Right lobe of liver (tissue), 6 donors: ENCODE measurements around the gene MRPL33. TPM values are rescaled to one million over a fixed set of nuclear protein-coding genes. Genes with fewer than 3 reads are reported as not detected.

ENCODE experiments used
- ATAC-seq, 4 donors: fragments of 200-7000 bp; cut with Tn5 transposase; one replicate each; pipeline ENCODE4 v1.9.1; 2020; ENCODE audit warnings: mild to moderate bottlenecking in 4 of 4, moderate library complexity in 4 of 4
- DNase-seq, 3 donors: peaks; one replicate each; pipeline ENCODE4 v3.0.0-alpha.2; 2020
- H3K27ac ChIP-seq, 3 donors: fragments of 200-600 bp; one replicate each; pipeline ENCODE4 v1.8.0; 2022
- H3K27me3 ChIP-seq, 2 donors: fragments of 200-600 bp; one replicate each; pipeline ENCODE4 v1.8.0; 2022
- H3K36me3 ChIP-seq, 4 donors: fragments of 200-600 bp; sonication (generic) in 1 of 4; one replicate each; pipeline versions ENCODE4 v1.5.1 to v1.8.0; 2017 to 2022; ENCODE audit warnings: control low read depth in 1 of 4
- H3K4me1 ChIP-seq, 4 donors: fragments of 200-600 bp; sonication (generic) in 1 of 4; one replicate each; pipeline versions ENCODE4 v1.5.1 to v1.8.0; 2017 to 2022; ENCODE audit warnings: control low read depth in 1 of 4
- H3K4me3 ChIP-seq, 3 donors: fragments of 200-600 bp; one replicate each; pipeline ENCODE4 v1.8.0; 2022
- H3K9me3 ChIP-seq, 4 donors: fragments of 200-600 bp; sonication (generic) in 1 of 4; one replicate each; pipeline versions ENCODE4 v1.5.1 to v1.8.0; 2017 to 2022; ENCODE audit warnings: control low read depth in 1 of 4
- POLR2A ChIP-seq: fragments of 450-650 bp; IDR thresholded peaks from one replicate; pipeline ENCODE4 v1.6.1; 2017; ENCODE audit warnings: antibody characterized with exemption, mild to moderate bottlenecking
- WGBS: methylation state at CpG from one replicate; pipeline ENCODE4 v1.1.6; 2018; ENCODE audit warnings: low coverage, low lambda C conversion rate; ENCODE audit not compliant: insufficient coverage; ENCODE audit errors: missing lambda C conversion rate; 5-methylcytosine and 5-hydroxymethylcytosine counted together
- intact Hi-C, 2 donors: fragments of 100-400 bp; cut with DNase I; formaldehyde crosslinking; loops; one replicate each; pipeline versions ENCODE4 v1.11.2 to v1.14.1; 2022
- long read RNA-seq: library from polyadenylated mRNA; unstranded; transcript quantifications from one replicate; pipeline ENCODE4 v2.0.0, GENCODE V29; 2019
- total RNA-seq, 6 experiments: library from RNA; depleted of rRNA in 2 of 6; stranded (reverse); fragments of >200 nt in 2 of 6; fragmentation: NEBNext Ultra II Directional in 3 of 6; extraction: Animal tissue kit (Norgen Biotek cat#: 25700) in 3 of 6; gene quantifications; one replicate each; pipeline versions ENCODE4 v1.1.0 to v1.2.4, GENCODE V29; 2016 to 2023
- TF ChIP-seq, protein P1 (sequence below), 4 donors: fragments of 200-600 bp in 3 of 4; fragments of 450-650 bp in 1 of 4; IDR thresholded peaks; one replicate each; pipeline versions ENCODE4 v1.5.1 to v1.8.0; 2016 to 2022; ENCODE audit warnings: antibody characterized with exemption in 4 of 4, mild to moderate bottlenecking in 2 of 4
- donor health status: DM: no; HTN: yes; CAD: no.
- donor health status: DM: no; HTN: no; CAD: no.
- donor health status: DM: no; HTN: no; CAD: no.
- donor health status: DM: no; HTN: yes; CAD: no.
- donor health status: DM: no; HTN: yes; CAD: no.

The MRPL33 gene
- total RNA-seq = 10 to 100 TPM; 28.9 to 63.4 (median 36.0) TPM
- long read RNA-seq, transcript MRPL33-202 (3 exons, 404 nt) = minor isoform, 10 of 33 reads
- long read RNA-seq, transcript MRPL33-201 (4 exons, 518 nt) = major isoform, 12 of 33 reads
- long read RNA-seq, partial matches to known transcripts = 1 of 33 reads
- long read RNA-seq, other reads (novel, unspliced or antisense) = 10 of 33 reads

DNA sequence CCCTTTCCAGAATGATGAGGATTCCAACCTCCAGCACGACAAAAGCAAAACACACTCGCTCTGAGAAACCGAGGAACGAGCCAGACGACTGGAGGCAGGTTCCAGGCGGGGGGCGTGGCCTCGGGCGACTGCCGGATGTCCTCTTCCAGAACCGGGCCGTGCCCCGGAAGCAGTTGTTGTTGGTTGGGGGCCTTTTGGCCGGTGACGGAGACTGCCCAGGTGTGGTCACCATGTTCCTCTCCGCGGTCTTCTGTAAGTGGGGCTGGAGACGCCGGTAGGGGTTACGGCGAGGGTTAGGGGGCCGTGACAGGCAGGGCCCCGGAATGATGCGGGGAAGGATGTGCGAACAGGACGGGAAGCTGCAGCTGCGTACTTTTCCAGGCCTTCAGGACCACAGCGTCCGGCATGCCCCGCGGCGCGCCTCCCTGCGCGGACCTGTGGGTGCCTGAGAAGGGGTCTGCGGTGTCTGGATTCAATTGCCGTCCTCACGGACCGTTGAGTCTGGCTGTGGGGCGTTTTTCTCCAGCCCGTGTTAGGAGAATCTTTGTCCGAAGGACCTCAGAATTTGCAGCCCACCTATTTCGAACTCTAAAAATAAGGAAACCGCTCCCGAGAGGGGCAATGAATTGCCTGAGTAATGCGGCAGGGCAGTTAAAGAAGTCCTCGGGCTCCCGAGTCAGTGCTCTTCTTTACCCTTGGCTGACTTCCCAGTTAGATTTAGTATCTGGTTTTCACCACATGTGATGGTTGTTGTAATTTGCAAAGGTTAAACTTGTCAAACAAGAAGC lies at the start of gene MRPL33:
Gene MRPL33 (plus strand): TSS at position 172 of the 788 bp plus-strand sequence. CDS start 59 bp downstream, at position 231.
- Histone ChIP-seq H3K4me3 (peak within 1 kb of the TSS; percentile 85 to 92 (median 88)), H3K4me1 (peaks cover 0 to 23% (median 7%) of the 10 kb centered on the region in 4 donors), H3K27ac (peak within 1 kb of the TSS; percentile 86 to 91 (median 86)), H3K9me3 (no peaks in the 10 kb centered on the region), H3K27me3 (no peaks in the 10 kb centered on the region), H3K36me3 (peaks cover 0 to 4% (median 0%) of the 10 kb centered on the region in 4 donors)
- intact Hi-C loops = no loop called here
- ATAC-seq (peak; percentile 96 to 98 (median 98)), DNase-seq (peak; percentile 96 to 97 (median 96))
- WGBS = under 1% methylated on average over 23 of the region's 48 CpGs
- peak; percentile 78 for TF ChIP-seq POLR2A
- TF ChIP-seq, protein P1, sequence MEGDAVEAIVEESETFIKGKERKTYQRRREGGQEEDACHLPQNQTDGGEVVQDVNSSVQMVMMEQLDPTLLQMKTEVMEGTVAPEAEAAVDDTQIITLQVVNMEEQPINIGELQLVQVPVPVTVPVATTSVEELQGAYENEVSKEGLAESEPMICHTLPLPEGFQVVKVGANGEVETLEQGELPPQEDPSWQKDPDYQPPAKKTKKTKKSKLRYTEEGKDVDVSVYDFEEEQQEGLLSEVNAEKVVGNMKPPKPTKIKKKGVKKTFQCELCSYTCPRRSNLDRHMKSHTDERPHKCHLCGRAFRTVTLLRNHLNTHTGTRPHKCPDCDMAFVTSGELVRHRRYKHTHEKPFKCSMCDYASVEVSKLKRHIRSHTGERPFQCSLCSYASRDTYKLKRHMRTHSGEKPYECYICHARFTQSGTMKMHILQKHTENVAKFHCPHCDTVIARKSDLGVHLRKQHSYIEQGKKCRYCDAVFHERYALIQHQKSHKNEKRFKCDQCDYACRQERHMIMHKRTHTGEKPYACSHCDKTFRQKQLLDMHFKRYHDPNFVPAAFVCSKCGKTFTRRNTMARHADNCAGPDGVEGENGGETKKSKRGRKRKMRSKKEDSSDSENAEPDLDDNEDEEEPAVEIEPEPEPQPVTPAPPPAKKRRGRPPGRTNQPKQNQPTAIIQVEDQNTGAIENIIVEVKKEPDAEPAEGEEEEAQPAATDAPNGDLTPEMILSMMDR (IDR thresholded peaks at IDR 0.05) = no peak

DNA sequence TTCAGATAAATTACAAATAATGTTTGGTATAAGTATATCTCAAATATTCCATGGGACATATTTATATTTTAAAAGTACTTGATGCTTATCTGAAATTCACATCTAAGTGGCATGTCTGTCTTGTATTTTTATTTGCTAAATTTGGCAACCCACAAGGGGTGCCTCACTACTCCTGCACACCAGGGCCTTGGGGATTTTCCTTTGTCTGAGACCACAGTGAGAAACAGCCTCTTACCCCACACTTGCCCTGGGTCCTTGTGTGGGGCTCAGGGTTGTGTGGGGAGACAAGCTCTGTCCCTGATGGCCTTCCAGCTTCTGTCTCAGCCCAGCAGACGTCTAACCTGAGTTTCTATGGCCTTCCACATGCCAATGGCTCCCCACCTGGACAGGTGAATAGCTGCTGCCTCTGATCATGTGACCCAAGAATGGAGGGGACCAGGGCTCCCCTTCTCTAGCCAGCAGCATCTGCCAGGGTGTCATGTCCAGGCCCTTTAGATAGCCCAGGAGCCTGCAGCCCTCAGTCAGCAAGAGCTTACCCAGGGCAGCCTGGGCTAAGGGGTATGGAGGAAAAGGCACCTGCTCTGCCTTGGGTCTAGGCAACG lies 49.5 kb upstream of the MRPL33 start:
- intact Hi-C loops = loop anchor here in 1 of 2 donors (10.0 kb wide), 2 partner anchors 683 to 733 kb away; no protein-coding TSS in a partner anchor
- Histone ChIP-seq H3K4me1 (peaks cover 0 to 4% (median 0%) of the 10 kb centered on the region in 4 donors), H3K4me3 (no peak overlapping the region), H3K27ac (no peak overlapping the region), H3K36me3 (no peaks in the 10 kb centered on the region), H3K9me3 (no peaks in the 10 kb centered on the region), H3K27me3 (no peaks in the 10 kb centered on the region)
- 40% methylated on average over 1 of the region's 2 CpGs for WGBS
- ATAC-seq = no peak
- DNase-seq = no peak
- TF ChIP-seq POLR2A = no peak
- TF ChIP-seq, protein P1 (IDR thresholded peaks at IDR 0.05) = no peak

DNA sequence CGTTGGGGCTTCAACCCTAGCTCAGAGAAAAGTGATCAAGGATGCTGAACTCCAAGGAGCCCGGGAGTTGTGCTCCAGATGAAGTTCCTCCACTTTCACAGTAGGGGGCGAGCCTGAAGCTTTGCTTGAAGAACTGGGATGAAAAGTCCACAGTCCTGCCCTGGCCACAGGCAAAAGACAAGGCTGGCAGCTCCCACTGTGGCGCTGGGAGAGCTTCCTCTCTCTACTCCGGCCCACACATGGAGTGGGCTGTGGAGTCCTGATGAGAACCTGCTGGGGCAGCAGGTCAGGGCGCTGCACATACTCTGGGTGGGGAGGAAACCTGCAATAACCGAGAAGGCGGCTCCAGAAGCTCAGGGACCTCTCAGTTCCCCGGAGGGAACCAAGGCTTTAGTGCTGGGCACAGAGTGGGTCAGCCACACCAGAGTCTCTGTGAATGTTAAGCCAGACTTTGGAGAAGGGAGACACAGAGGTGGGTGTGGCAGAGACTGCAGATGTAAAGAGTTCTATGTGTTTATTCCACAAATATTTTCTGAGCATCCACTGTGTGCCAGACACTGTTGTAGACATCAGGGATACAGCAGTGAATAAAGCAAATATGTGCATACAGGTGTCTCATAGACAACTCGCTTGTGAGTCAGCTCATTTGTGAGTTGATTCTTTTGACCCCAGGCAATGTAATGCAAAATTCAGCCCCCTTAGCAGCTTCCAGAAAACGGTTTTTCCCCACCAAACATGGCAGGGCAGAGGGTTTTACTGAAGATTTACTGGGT lies 48.0 kb upstream of the MRPL33 start:
- H3K4me3 ChIP-seq = no peak overlapping the region
- 41% methylated on average over 8 of the region's 11 CpGs for WGBS
- no peak for TF ChIP-seq POLR2A
- TF ChIP-seq, protein P1 (IDR thresholded peaks at IDR 0.05) = peak; percentile 78 to 86 (median 84)
- no peaks in the 10 kb centered on the region for H3K27me3 ChIP-seq
- peaks cover 0 to 4% (median 0%) of the 10 kb centered on the region in 4 donors for H3K4me1 ChIP-seq
- no peak overlapping the region for H3K27ac ChIP-seq
- no peaks in the 10 kb centered on the region for H3K36me3 ChIP-seq
- intact Hi-C loops = loop anchor here in 1 of 2 donors (10.0 kb wide), 2 partner anchors 681 to 731 kb away; no protein-coding TSS in a partner anchor
- no peaks in the 10 kb centered on the region for H3K9me3 ChIP-seq
- peak; percentile 67 to 77 (median 74) for DNase-seq
- ATAC-seq = peak; percentile 82 to 97 (median 94)

DNA sequence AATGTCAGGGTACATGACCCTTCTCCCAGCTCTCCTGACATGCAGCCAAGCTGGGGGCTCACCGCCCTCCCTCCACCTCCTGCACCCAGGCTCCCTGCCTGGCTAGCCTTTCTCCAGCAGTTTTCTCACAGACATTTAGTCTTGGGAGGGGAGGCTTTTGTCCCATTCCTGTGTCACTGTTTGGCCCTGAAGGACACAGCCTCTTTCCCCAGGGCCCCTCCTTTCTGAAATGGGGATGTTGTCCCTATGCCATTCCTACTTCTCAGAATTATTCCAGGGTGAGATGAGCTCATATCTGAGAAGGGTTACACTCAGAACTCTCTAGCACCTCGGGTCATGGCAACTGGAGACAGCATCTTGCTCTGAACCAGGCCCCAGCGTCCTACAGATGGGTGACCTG lies 47.3 kb upstream of the MRPL33 start:
- ATAC-seq (no peak), DNase-seq (no peak)
- Histone ChIP-seq H3K27ac (no peak overlapping the region), H3K4me1 (peaks cover 0 to 6% (median 0%) of the 10 kb centered on the region in 4 donors), H3K27me3 (no peaks in the 10 kb centered on the region), H3K4me3 (no peak overlapping the region), H3K36me3 (no peaks in the 10 kb centered on the region), H3K9me3 (no peaks in the 10 kb centered on the region)
- intact Hi-C loops = loop anchor here in 1 of 2 donors (10.0 kb wide), 2 partner anchors 681 to 731 kb away; no protein-coding TSS in a partner anchor
- TF ChIP-seq POLR2A = no peak
- TF ChIP-seq, protein P1 (IDR thresholded peaks at IDR 0.05) = no peak
- WGBS = 100% methylated on average over 1 of the region's 3 CpGs
